NCI-H82 treated with DMSO at 0.1 percent for 48 hours (cell line): Measurements from ENCODE around the gene IGSF21.
"Not testable (repeated sequence)": the region's sequence is repeated elsewhere in the genome, so short reads cannot be mapped to it uniquely, and the experiment has no call there.

Experiments used
- DNase-seq: peaks from one replicate; lab custom pipeline; 2025; ENCODE audit not compliant: unreplicated experiment; lab: John Stamatoyannopoulos, UW

The IGSF21 gene

GRCh38 chr1:18144916-18145647 lies 37.5 kb downstream of the IGSF21 start:
- no peak for DNase-seq

DNA sequence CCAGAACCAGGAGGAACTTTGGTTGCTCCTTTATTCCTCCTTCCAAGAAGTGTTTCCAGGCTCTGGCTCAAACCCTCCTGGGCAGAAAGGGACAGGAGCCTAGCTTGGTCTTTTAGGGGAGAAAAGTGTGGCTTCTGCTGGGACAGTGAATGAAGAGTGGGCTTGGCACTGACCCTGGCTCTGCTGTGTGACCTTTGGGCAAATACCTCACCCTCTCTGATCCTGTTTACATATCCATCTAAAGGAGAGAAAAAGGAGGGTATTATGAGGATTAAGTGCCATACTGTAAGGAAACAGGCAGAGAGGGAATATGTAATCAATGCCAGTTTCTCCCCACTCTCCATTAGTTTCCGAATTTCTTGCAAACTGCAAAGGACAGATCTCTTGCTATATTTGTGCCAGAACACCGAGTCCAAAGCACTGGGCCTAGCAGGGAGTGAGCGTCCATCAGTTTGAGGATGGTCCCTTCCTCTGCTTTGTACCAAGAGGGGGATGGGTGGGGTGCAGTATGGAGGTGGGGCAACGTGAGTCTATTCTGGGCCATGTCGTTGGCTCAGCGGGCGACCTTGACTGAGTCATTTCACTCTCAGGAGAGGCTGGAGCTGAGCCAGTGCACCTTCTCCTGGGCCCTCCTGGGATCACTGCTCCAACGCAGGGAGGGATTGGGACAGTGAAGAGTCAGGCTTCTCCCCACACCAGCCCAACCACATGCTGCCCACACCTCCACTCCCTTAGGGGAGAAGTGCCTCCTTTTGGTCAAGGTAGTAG lies 38.4 kb downstream of the IGSF21 start:
- no peak for DNase-seq

- DNase-seq = no peak
These were observed 39.3 kb downstream of the IGSF21 start for GRCh38 chr1:18146886-18147285.

DNA sequence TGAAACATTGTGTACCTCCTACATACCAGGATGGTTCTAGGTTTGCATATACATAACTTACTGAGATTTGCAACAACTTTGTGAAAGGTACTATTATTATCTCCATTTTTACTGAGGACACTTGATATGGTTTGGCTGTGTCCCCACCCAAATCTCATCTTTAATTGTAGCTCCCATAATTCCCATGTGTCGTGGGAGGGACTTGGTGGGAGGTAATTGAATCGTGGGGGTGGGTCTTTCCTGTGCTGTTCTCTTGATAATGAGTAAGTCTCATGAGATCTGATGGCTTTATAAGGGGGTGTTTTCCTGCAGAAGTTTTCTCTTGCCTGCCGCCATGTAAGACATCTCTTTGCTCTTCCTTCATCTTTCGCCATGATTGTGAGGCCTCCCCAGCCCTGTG lies 40.1 kb downstream of the IGSF21 start:
- DNase-seq = no peak

DNA sequence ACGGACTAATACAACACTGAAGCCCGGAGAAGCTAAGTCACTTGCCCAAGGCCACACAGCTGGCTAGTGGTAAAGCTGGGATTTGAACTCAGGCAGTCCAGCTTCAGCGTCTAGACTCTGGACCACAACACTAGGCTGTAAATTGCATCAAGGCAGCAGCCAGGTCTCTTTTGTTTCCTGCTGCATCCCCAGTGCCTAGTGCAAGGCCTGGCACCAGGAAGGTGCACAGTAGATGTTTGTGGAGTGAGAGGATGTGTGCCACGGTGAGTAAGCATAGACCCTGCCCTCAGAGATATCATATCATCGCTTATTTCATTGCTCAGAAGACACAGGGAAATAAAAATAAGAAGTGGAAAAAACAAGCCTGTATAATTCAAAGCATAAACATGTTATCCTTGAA lies 40.9 kb downstream of the IGSF21 start:
- no peak for DNase-seq

GRCh38 chr1:18149027-18149641 lies 41.5 kb downstream of the IGSF21 start:
- no peak for DNase-seq

DNA sequence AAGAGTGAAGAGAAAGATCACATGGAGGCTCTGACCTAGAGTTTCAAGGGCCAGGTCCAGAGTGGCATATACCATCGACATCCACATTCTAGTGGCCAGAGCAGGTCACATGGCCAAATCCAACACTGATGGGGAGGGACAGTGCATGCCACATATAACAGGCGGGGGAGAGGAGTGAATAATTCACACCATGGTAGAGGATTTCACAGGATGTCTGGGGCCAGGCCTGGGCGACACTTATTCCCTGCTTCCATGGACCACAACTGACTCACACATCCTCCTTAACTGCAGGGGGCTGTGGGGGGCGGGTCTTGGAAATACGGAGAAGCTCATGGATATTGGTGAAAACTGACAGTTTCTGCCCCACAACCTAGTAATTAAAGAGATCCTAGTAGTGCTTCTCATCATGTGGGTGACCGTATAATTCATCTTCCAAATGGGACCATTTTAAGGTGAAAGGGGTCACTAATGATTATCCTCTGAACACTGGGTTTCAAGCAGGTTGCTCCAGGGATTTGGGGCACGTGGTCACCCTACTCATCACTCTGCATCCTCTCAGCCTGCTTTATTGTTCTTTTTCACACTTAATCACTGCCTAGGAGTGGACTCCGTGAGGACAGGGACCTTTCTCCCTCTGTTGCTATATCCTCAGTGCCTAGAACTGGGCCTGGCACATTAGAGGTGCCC lies 44.0 kb downstream of the IGSF21 start:
- no peak for DNase-seq

- no peak for DNase-seq
These were observed 47.0 kb downstream of the IGSF21 start for GRCh38 chr1:18154430-18155194.

DNA sequence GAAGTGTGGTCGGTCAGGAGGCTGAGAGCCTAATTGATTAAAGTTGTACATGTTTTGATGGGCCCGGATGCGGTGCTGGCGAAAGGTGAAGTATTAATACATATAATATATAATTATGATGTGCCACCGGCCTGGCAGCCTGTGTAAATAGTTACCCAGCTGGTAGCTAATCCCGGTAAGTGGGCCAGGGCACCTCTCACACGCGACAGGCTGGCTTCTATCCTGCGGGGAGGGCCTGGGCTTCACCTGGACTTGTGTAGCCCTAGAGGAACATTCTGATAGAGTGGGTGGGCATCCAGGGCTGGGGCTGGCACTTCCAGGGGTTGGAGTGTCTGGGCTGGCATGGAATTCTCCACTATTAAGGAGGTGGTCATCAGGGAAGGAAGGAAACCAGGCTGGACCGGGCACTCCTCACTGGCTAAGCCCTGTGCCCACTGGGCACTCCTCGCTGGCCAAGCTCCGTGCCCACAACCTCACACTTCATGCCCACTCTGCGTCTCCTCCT lies 48.3 kb downstream of the IGSF21 start:
- DNase-seq = no peak

GRCh38 chr1:18157352-18157751 lies 49.8 kb downstream of the IGSF21 start:
- no peak for DNase-seq

GRCh38 chr1:18157968-18158367 lies 50.4 kb downstream of the IGSF21 start:
- no peak for DNase-seq

GRCh38 chr1:18158714-18159113 lies 51.1 kb downstream of the IGSF21 start:
- DNase-seq = no peak

DNA sequence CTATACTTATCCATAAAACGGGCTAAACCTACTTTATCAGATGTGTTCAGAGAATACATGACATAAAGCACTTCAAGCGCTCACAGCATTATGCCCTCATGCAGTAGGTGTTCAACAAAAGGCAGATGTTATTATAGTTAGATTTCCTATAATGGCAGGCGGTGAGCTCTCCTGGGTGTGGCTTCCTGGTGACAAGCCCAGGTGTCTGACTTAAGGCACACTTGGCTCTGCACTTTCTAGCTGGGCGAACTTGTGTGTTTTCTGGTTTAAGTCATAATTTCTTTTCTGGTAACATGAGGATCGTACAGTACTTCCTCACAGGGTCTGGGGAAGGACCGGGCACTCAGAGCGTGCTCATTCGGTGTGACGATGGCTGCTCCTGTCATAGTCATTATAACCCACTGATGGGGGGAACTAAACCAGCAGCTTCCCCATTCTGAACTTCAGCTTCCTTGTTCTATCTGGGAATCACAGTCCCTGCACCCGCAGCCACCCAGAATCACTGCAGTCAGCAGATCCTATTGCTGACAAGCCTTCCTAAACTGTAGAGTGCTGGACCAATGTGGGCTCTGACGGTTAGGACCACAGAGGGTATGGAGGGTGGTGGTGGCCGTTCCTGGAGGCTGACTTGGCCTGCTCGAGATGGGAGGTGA lies 52.8 kb downstream of the IGSF21 start:
- DNase-seq = no peak

DNA sequence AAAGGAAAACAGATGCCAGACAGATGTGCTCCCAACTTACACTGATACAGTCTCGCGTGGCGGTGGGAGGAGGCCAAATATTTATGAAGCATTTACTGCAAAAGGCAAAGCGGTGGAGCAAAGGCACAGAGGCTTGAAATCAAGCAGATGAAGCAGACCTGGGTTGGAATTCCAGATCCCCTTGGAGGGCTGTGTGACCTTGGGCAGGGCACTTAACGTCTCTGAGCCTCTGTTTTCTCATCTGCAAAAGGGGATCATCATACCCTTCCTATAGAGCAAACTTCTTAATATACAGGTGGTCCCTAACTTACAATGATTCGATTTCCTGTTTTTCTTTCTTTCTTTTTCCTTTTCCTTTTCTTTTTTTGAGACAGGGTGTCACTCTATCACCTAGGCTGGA lies 54.1 kb downstream of the IGSF21 start:
- no peak for DNase-seq

DNA sequence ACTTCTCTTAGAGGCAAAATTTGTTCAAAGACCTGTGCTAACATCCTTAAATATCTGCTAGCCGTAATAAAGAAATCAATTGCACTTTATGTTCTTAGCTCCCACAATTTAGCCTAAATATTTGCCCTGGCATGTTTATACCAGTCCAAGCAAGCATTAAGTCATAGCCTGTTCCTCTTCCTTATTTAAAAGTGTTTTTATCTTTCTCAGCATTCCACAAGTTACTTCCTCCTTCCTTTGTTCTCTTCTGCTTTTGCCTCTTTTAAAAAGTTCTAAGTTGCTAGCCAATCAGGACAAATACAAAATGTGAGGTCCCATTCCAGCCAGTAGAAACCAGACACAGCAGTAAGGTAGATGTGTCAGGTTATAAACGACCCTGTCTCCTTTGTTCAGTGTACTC lies 58.0 kb downstream of the IGSF21 start:
- not testable (repeated sequence) for DNase-seq

DNA sequence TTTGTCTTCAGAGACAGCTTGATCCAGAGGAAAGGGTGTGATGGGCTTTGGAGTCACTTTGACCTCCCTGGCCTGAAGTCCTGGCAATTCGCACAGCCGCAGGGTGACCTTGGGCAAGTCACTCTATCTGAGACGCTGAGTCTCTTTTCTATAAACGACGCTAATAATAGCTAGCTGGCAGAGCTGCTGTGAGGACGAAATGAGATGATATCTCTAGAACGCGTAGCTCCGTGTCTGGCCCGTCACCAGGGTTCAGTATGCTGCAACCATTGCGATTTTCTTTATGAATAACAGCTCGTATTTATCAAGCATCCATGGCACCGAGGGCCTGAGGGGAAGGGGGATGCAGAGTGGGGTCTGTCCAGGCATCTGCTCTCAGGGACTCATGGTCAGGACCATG lies 58.7 kb downstream of the IGSF21 start:
- no peak for DNase-seq

GRCh38 chr1:18166929-18167328 lies 59.3 kb downstream of the IGSF21 start:
- no peak for DNase-seq

GRCh38 chr1:18170444-18170843 lies 62.8 kb downstream of the IGSF21 start:
- DNase-seq = no peak

GRCh38 chr1:18174037-18174436 lies 66.4 kb downstream of the IGSF21 start:
- no peak for DNase-seq

- DNase-seq = no peak
These were observed 67.5 kb downstream of the IGSF21 start for GRCh38 chr1:18175051-18175450.
